HepG2 (cell line): Measurements from ENCODE around the gene CMTM2. TPM values are rescaled to one million over a fixed set of nuclear protein-coding genes. Genes with fewer than 3 reads are reported as not detected.
A peak's percentile ranks its signal among the peaks of the same experiment; 100 is the strongest.

ENCODE experiments used
- CENPX ChIP-seq: sonication (generic); formaldehyde crosslinking; IDR thresholded peaks from 2 replicates; pipeline ENCODE4 v1.9.0; 2021; ENCODE audit warnings: mild to moderate bottlenecking, missing genetic modification reagents, moderate library complexity
- GFI1 ChIP-seq: sonication (generic); formaldehyde crosslinking; IDR thresholded peaks from 2 replicates; pipeline ENCODE4 v1.5.0; 2020; ENCODE audit warnings: missing genetic modification reagents, mild to moderate bottlenecking, borderline replicate concordance
- GTF2F1 ChIP-seq: fragments of 150-350 bp; IDR thresholded peaks from 2 replicates; pipeline ENCODE4 v1.6.1; 2014; ENCODE audit warnings: low read length
- HNF1B ChIP-seq: sonication (generic); formaldehyde crosslinking; IDR thresholded peaks from 2 replicates; pipeline ENCODE4 v1.5.1; 2020; ENCODE audit warnings: mild to moderate bottlenecking, moderate library complexity, missing genetic modification reagents
- KAT2B ChIP-seq: fragments of 150-350 bp; IDR thresholded peaks from 2 replicates; pipeline ENCODE4 v1.6.1; 2014; ENCODE audit warnings: low read depth, low read length, borderline replicate concordance
- KIAA2018 ChIP-seq: sonication (generic); formaldehyde crosslinking; IDR thresholded peaks from 2 replicates; pipeline ENCODE4 v1.5.0; 2020; ENCODE audit warnings: mild to moderate bottlenecking, missing genetic modification reagents, borderline replicate concordance
- MTF2 ChIP-seq: sonication (generic); formaldehyde crosslinking; IDR thresholded peaks from 2 replicates; pipeline ENCODE4 v1.5.0; 2020; ENCODE audit warnings: missing genetic modification reagents, borderline replicate concordance
- RORA ChIP-seq: sonication (generic); formaldehyde crosslinking; IDR thresholded peaks from 2 replicates; pipeline ENCODE4 v1.5.0; 2020; ENCODE audit warnings: mild to moderate bottlenecking, missing genetic modification reagents, moderate library complexity
- SALL2 ChIP-seq: sonication (generic); formaldehyde crosslinking; IDR thresholded peaks from 2 replicates; pipeline ENCODE4 v1.8.1; 2023; ENCODE audit warnings: mild to moderate bottlenecking, missing genetic modification reagents, inconsistent platforms
- UBTF ChIP-seq: sonication (generic); formaldehyde crosslinking; IDR thresholded peaks from 2 replicates; pipeline ENCODE4 v1.4.0; 2020; ENCODE audit warnings: mild to moderate bottlenecking, missing genetic modification reagents
- ZNF234 ChIP-seq: sonication (generic); formaldehyde crosslinking; conservative IDR thresholded peaks from 2 replicates; pipeline ENCODE4 v1.5.1; 2020; ENCODE audit warnings: mild to moderate bottlenecking, missing genetic modification reagents
- ZNF451 ChIP-seq: sonication (generic); formaldehyde crosslinking; IDR thresholded peaks from 2 replicates; pipeline ENCODE4 v1.5.0; 2020; ENCODE audit warnings: mild to moderate bottlenecking, missing genetic modification reagents
- ZNF512 ChIP-seq: sonication (generic); formaldehyde crosslinking; IDR thresholded peaks from 2 replicates; pipeline ENCODE4 v1.4.0; 2020; ENCODE audit warnings: mild to moderate bottlenecking, missing genetic modification reagents
- ZSCAN25 ChIP-seq: sonication (generic); formaldehyde crosslinking; IDR thresholded peaks from 2 replicates; pipeline ENCODE4 v1.8.0; 2022; ENCODE audit warnings: mild to moderate bottlenecking, missing genetic modification reagents
- polyA plus RNA-seq, 8 experiments: library from polyadenylated mRNA; depleted of rRNA in 3 of 8; stranded (reverse) in 7 of 8; unstranded in 1 of 8; fragments of >200 nt; fragmentation: Illumina TruSeq in 4 of 8; extraction: Trizol in 4 of 8; gene quantifications; 2 replicates each; pipeline versions ENCODE4 v1.2.1 to v1.2.3, GENCODE V29; 2011 to 2016; ENCODE audit warnings: low read depth in 4 of 8, missing spikeins in 1 of 8, mixed read lengths in 1 of 8; ENCODE audit not compliant: insufficient read depth in 1 of 8
- total RNA-seq, 5 experiments: library from RNA; depleted of rRNA; stranded (reverse); fragments of >200 nt; fragmentation: Illumina TruSeq; extraction: Trizol; gene quantifications; 2 replicates each; pipeline ENCODE4 v1.2.3, GENCODE V29; 2016; ENCODE audit warnings: low read depth in 1 of 5

The CMTM2 gene
- total and polyA plus RNA-seq, 2 of the 13 experiments (the other 11 are each of a cell fraction or from before 2014, with no cell fraction given), result not detected

GRCh38 chr16:66608241-66609138 lies 29.2 kb downstream of the CMTM2 start (continued):
- TF ChIP-seq KIAA2018 (CRISPR knock-in tag) (0 out of 2 replicates have a peak, but pooled peaks have one; percentile 58), ZNF234 (CRISPR knock-in tag) (no peak), ZSCAN25 (CRISPR knock-in tag) (0 out of 2 replicates have a peak, but pooled peaks have one; percentile 57), CENPX (CRISPR knock-in tag) (no peak), ZNF451 (no peak; the same call in 1 of the 2 replicates), HNF1B (peak; percentile 85), RORA (CRISPR knock-in tag) (no peak), ZNF512 (CRISPR knock-in tag) (no peak), SALL2 (CRISPR knock-in tag) (peak; percentile 52; the same call in 1 of the 2 replicates), KAT2B (no peak), UBTF (CRISPR knock-in tag) (no peak; the same call in 1 of the 2 replicates), GFI1 (peak; percentile 55; the same call in 1 of the 2 replicates), GTF2F1 (peak; percentile 67; the same call in 1 of the 2 replicates), MTF2 (CRISPR knock-in tag) (0 out of 2 replicates have a peak, but pooled peaks have one; percentile 52)
